Uterus (tissue), 4 donors: ENCODE measurements around the gene OPCML. TPM values are rescaled to one million over a fixed set of nuclear protein-coding genes. Genes with fewer than 3 reads are reported as not detected.

Source experiments
- DNase-seq, 2 donors: peaks; one replicate each; pipeline ENCODE4 v3.0.0-alpha.2; 2019 to 2020
- H3K27ac ChIP-seq, 2 donors: fragments of 200-600 bp; sonication (generic); 1 replicate in 1 of 2; 2 replicates in 1 of 2; pipeline ENCODE4 v1.5.1; 2016 to 2018
- H3K27me3 ChIP-seq, 2 donors: fragments of 200-600 bp; sonication (generic); one replicate each; pipeline ENCODE4 v1.5.1; 2018 to 2019; ENCODE audit warnings: control low read depth in 1 of 2
- H3K36me3 ChIP-seq, 2 donors: fragments of 200-600 bp; sonication (generic); one replicate each; pipeline ENCODE4 v1.5.1; 2019; ENCODE audit warnings: control low read depth in 1 of 2
- H3K4me1 ChIP-seq, 2 donors: fragments of 200-600 bp; sonication (generic); one replicate each; pipeline ENCODE4 v1.5.1; 2018 to 2019; ENCODE audit warnings: control low read depth in 1 of 2
- H3K4me3 ChIP-seq, 2 donors: fragments of 200-600 bp; sonication (generic); 1 replicate in 1 of 2; 2 replicates in 1 of 2; pipeline ENCODE4 v1.5.1; 2018 to 2019; ENCODE audit warnings: mild to moderate bottlenecking in 1 of 2
- H3K9me3 ChIP-seq, 2 donors: fragments of 200-600 bp; sonication (generic); one replicate each; pipeline ENCODE4 v1.5.1; 2019; ENCODE audit warnings: control low read depth in 1 of 2
- POLR2A ChIP-seq, 2 donors: fragments of 450-650 bp; IDR thresholded peaks; one replicate each; pipeline ENCODE4 v1.6.1; 2016; ENCODE audit warnings: antibody characterized with exemption in 2 of 2, mild to moderate bottlenecking in 1 of 2, moderate library complexity in 1 of 2
- intact Hi-C: fragments of 100-400 bp; cut with DNase I; formaldehyde crosslinking; loops from one replicate; pipeline ENCODE4 v1.15.1; 2023; ENCODE audit warnings: low total_unique reads
- total RNA-seq, 4 donors: library from RNA; depleted of rRNA in 3 of 4; stranded (reverse); fragments of >200 nt in 3 of 4; gene quantifications; one replicate each; pipeline versions ENCODE4 v1.1.0 to v1.2.4, GENCODE V29; 2014 to 2023
- TF ChIP-seq, protein P1 (sequence below), 4 experiments: fragments of 200-600 bp in 2 of 4; fragments of 450-650 bp in 2 of 4; sonication (generic) in 2 of 4; IDR thresholded peaks; one replicate each; pipeline ENCODE4 v1.5.1; 2016 to 2019; ENCODE audit warnings: antibody characterized with exemption in 4 of 4, mild to moderate bottlenecking in 2 of 4, moderate library complexity in 1 of 4
- donor health status: DM: yes; HTN: yes; CAD: no.

OPCML gene
- total RNA-seq, 4 donors from 2014 or later: under 0.01 to 3.9 (median 1.7) TPM

DNA sequence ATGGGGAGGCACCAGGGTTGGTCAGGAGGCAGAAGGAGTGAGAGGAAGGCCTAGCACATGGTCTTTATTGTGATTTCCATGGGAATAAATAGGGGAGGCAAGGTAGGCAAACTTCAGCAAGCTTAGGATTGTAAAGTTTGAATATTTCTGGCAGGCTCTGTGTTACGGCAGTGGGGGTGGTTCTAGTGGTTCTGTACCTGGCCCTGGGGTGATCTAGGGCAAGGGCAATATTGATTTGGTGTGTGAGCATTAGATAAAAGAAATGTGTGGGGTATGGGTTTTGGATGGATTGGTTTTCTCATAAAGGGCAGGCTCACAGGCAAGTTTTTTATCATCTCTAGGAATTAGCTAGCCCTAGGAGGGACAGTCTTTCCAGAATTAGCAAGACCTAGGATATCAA is 584.0 kb downstream of the OPCML start:
- DNase-seq: no peak
- no peak overlapping the region for H3K27ac ChIP-seq
- intact Hi-C loops: no loop called here
- no peaks in the 10 kb centered on the region for H3K27me3 ChIP-seq
- H3K4me1 ChIP-seq: peaks cover 0 to 6% of the 10 kb centered on the region in 2 donors
- TF ChIP-seq, protein P1, sequence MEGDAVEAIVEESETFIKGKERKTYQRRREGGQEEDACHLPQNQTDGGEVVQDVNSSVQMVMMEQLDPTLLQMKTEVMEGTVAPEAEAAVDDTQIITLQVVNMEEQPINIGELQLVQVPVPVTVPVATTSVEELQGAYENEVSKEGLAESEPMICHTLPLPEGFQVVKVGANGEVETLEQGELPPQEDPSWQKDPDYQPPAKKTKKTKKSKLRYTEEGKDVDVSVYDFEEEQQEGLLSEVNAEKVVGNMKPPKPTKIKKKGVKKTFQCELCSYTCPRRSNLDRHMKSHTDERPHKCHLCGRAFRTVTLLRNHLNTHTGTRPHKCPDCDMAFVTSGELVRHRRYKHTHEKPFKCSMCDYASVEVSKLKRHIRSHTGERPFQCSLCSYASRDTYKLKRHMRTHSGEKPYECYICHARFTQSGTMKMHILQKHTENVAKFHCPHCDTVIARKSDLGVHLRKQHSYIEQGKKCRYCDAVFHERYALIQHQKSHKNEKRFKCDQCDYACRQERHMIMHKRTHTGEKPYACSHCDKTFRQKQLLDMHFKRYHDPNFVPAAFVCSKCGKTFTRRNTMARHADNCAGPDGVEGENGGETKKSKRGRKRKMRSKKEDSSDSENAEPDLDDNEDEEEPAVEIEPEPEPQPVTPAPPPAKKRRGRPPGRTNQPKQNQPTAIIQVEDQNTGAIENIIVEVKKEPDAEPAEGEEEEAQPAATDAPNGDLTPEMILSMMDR (IDR thresholded peaks at IDR 0.05): no peak
- TF ChIP-seq POLR2A (IDR thresholded peaks at IDR 0.05): no peak
- H3K36me3 ChIP-seq: no peaks in the 10 kb centered on the region
- H3K4me3 ChIP-seq: no peak overlapping the region
- no peaks in the 10 kb centered on the region for H3K9me3 ChIP-seq

DNA sequence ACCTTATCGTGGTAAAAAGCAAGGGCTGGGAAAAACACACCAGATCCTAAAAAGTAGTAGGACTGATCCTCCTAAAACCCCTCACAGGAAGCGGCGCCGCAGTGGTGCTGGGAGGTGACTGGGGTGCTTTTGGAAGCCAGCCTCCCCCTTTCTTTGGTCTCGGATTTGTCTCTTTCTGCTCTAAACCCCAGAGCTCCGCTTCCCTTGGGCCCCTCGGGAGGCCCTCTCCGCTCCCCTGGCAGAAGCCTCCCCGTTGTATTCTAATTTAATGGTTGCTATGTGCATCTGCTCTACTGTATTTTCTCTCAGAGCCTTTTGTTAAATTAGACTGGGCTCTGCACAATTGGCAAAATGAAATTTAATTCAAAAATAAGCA is 587.7 kb downstream of the OPCML start:
- Histone ChIP-seq H3K27ac (no peak overlapping the region), H3K27me3 (no peaks in the 10 kb centered on the region), H3K36me3 (no peaks in the 10 kb centered on the region), H3K4me3 (no peak overlapping the region), H3K9me3 (no peaks in the 10 kb centered on the region), H3K4me1 (peaks cover 0 to 6% of the 10 kb centered on the region in 2 donors)
- DNase-seq: no peak
- TF ChIP-seq, protein P1 (IDR thresholded peaks at IDR 0.05): no peak
- no peak for TF ChIP-seq POLR2A (IDR thresholded peaks at IDR 0.05)
- intact Hi-C loops: no loop called here

DNA sequence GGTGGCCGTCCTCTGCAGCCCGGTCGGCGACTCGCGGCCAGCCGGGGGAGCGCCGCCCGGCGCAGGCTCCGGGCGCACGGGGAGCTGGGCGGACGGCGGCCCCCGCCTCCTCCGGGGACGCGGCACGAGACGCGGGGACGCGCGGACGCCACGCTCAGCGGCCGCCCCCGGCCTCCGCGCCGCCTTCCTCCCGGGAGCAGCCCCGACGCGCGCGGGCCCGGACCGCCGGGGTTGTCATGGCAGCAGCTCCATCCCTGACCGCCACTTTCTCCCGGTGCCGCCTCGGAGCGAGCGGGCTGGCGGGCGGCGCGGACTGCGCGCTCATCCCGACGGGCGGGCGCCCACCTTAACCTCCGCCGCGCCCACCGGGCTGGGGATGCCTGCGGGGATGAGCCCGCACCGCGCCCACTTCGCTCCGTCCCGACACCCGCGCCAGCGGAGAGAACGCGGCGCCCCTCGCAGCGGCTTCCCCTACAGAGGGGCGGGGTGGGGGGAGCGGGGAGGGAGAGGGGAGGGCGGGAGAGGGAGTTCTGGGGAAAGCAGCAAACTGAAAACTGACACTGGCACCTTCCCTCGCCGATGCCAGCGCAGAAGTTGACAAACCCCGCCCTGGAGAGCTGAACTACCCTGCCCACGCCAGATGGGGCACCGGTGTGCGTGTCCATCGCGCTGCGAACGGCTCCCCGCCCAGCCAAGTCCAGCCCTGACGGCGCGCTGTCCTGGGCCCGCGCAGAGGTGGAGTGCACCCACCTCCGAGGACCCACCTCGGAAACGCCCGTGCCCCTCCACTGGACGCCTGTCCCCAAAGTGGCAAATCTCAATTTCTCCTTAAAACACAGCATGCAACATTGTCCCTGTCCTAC is 588.4 kb downstream of the OPCML start:
- peaks cover 0 to 6% of the 10 kb centered on the region in 2 donors for H3K4me1 ChIP-seq
- TF ChIP-seq POLR2A (IDR thresholded peaks at IDR 0.05): no peak
- no peak for DNase-seq
- no peaks in the 10 kb centered on the region for H3K36me3 ChIP-seq
- no peak overlapping the region for H3K4me3 ChIP-seq
- H3K27me3 ChIP-seq: no peaks in the 10 kb centered on the region
- intact Hi-C loops: no loop called here
- H3K27ac ChIP-seq: no peak overlapping the region
- H3K9me3 ChIP-seq: no peaks in the 10 kb centered on the region

DNA sequence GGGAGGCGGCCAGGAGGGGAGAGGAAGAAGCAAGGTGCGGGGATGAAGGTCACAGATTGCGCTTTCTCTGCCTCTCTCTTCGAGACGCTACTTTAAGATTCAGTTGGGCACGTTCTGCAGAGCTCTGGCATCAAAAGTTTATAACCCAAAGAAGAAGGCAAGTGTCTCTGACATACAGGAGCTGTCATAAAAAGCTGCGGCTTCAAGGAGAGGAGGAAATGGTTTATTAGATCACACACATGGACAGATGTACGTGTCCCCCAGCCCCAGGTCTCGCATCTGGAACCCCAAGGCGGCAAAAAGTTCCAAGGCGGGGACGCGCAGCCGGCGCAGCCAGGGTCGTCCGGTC is 589.0 kb downstream of the OPCML start:
- Histone ChIP-seq H3K36me3 (no peaks in the 10 kb centered on the region), H3K9me3 (no peaks in the 10 kb centered on the region), H3K27ac (no peak overlapping the region), H3K27me3 (no peaks in the 10 kb centered on the region), H3K4me3 (no peak overlapping the region), H3K4me1 (peaks cover 0 to 6% of the 10 kb centered on the region in 2 donors)
- intact Hi-C loops: no loop called here
- no peak for DNase-seq
- no peak for TF ChIP-seq POLR2A (IDR thresholded peaks at IDR 0.05)
- TF ChIP-seq, protein P1 (IDR thresholded peaks at IDR 0.05): no peak

DNA sequence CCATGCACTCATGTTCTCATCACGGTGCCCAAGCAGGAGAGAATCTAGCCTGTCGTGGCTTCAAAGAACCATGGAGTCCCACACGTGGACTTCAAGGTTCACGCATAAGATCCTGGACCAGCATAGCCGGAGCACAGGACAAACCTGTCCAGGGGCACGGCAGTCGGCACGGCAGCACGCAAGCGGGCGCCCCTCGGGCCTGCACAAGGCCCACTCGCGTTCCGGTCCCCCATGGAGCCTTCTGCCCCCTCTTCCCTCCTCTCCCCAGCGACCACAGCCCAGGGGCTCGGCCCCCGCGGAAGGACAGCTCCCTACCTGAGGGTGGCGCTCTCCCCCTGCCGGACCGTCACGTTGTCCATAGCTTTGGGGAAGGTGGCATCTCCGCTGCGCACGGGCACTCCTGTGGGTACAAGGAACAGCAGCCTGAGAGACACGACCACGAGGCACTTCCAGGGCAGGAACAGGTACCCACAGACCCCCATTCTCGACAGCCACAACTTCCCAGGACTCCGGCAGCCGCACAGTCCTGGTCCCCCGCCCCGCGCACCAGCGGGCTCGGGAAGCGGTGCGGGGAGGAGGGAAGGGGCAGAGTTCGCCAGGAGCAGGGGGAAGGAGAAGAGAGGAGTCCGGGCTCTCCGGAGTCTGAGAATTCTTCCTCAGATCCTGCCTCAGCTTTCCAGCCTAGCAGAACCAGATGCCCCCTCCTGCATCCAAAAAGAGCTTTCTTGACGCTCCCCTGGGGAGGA is 589.5 kb downstream of the OPCML start:
- TF ChIP-seq, protein P1 (IDR thresholded peaks at IDR 0.05): no peak
- TF ChIP-seq POLR2A (IDR thresholded peaks at IDR 0.05): no peak
- Histone ChIP-seq H3K4me3 (no peak overlapping the region), H3K4me1 (peaks cover 0 to 6% of the 10 kb centered on the region in 2 donors), H3K27me3 (no peaks in the 10 kb centered on the region), H3K36me3 (no peaks in the 10 kb centered on the region), H3K9me3 (no peaks in the 10 kb centered on the region), H3K27ac (no peak overlapping the region)
- intact Hi-C loops: no loop called here
- no peak for DNase-seq
